DND-41 (cell line): Measurements from ENCODE around the gene FNBP1.

ENCODE experiments used
- ATAC-seq: fragments of 200-7000 bp; cut with Tn5 transposase; 3 replicates; pipeline ENCODE4 v1.9.1; 2021; ENCODE audit warnings: low read depth; ENCODE audit not compliant: insufficient read depth
- DNase-seq: peaks from one replicate; pipeline ENCODE4 v3.0.0-alpha.2; 2020
- H2AFZ ChIP-seq: 2 replicates; pipeline ENCODE4 v1.6.0; 2012; ENCODE audit warnings: low read depth, low read length
- H3K27ac ChIP-seq: 2 replicates; pipeline ENCODE4 v1.5.1; 2012; ENCODE audit warnings: low read length, inconsistent platforms
- H3K27me3 ChIP-seq: fragments of 200-600 bp; sonication (generic); 2 replicates; pipeline ENCODE4 v1.6.0; 2012; ENCODE audit warnings: low read length, mild to moderate bottlenecking, inconsistent platforms; ENCODE audit not compliant: insufficient read depth, poor library complexity
- H3K36me3 ChIP-seq: 2 replicates; pipeline ENCODE4 v1.5.1; 2012; ENCODE audit warnings: low read length, inconsistent platforms; ENCODE audit not compliant: insufficient read depth
- H3K4me1 ChIP-seq: 2 replicates; pipeline ENCODE4 v1.5.1; 2012; ENCODE audit warnings: mild to moderate bottlenecking, low read length; ENCODE audit not compliant: insufficient read depth
- H3K4me2 ChIP-seq: 2 replicates; pipeline ENCODE4 v1.6.0; 2012; ENCODE audit warnings: mild to moderate bottlenecking, moderate library complexity, low read length, inconsistent platforms; ENCODE audit not compliant: insufficient read depth
- H3K4me3 ChIP-seq, 2 experiments: fragments of 200-600 bp in 1 of 2; shearing (Covaris generic) in 1 of 2; 2 replicates each; pipeline ENCODE4 v1.5.1; 2012 to 2016; ENCODE audit warnings: inconsistent platforms in 2 of 2, low read length in 2 of 2, mild to moderate bottlenecking in 2 of 2, low read depth in 1 of 2, moderate library complexity in 1 of 2
- H3K79me2 ChIP-seq: 2 replicates; pipeline ENCODE4 v1.6.0; 2012; ENCODE audit warnings: low read length, inconsistent platforms; ENCODE audit not compliant: insufficient read depth
- H3K9ac ChIP-seq: 2 replicates; pipeline ENCODE4 v1.6.0; 2012; ENCODE audit warnings: low read depth, mild to moderate bottlenecking, inconsistent platforms, low read length, moderate library complexity
- H3K9me3 ChIP-seq: 2 replicates; pipeline ENCODE4 v1.5.1; 2012; ENCODE audit warnings: low read length, moderate library complexity, mild to moderate bottlenecking, inconsistent platforms; ENCODE audit not compliant: insufficient read depth, severe bottlenecking
- H4K20me1 ChIP-seq: 2 replicates; pipeline ENCODE4 v1.6.0; 2012; ENCODE audit warnings: low read length; ENCODE audit not compliant: insufficient read depth
- EZH2 ChIP-seq: IDR thresholded peaks from 3 replicates; pipeline ENCODE4 v1.6.1; 2012; ENCODE audit warnings: borderline replicate concordance, low read depth, mild to moderate bottlenecking, moderate library complexity, low read length, inconsistent platforms; ENCODE audit not compliant: severe bottlenecking
- TF ChIP-seq, protein P1 (sequence below): IDR thresholded peaks from 2 replicates; pipeline ENCODE4 v1.5.1; 2012; ENCODE audit warnings: borderline replicate concordance, low read length, moderate library complexity, mild to moderate bottlenecking; ENCODE audit not compliant: poor library complexity, severe bottlenecking; ENCODE audit errors: extremely low read depth

FNBP1 gene

DNA sequence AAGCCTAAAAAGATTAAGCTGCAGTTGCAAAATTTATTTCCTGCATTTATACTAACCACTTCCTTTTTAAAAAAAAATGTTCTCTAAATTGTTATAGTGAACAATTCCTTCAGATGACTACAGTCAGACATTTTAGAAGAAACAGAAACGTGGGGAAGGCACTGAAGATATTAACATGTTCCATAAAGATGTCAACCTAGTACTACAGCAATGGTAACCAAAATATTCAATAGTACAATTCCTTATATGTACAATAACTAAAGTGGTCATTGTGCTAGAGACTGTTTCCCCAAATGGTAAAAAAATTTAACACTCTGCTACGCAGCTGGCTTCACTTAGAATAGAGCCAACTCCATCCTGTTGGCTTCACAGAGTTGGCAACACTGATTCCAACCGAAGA is 97.7 kb downstream of the FNBP1 start:
- peaks cover 86% of the 10 kb centered on the region for H3K36me3 ChIP-seq
- TF ChIP-seq, protein P1, sequence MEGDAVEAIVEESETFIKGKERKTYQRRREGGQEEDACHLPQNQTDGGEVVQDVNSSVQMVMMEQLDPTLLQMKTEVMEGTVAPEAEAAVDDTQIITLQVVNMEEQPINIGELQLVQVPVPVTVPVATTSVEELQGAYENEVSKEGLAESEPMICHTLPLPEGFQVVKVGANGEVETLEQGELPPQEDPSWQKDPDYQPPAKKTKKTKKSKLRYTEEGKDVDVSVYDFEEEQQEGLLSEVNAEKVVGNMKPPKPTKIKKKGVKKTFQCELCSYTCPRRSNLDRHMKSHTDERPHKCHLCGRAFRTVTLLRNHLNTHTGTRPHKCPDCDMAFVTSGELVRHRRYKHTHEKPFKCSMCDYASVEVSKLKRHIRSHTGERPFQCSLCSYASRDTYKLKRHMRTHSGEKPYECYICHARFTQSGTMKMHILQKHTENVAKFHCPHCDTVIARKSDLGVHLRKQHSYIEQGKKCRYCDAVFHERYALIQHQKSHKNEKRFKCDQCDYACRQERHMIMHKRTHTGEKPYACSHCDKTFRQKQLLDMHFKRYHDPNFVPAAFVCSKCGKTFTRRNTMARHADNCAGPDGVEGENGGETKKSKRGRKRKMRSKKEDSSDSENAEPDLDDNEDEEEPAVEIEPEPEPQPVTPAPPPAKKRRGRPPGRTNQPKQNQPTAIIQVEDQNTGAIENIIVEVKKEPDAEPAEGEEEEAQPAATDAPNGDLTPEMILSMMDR: no peak
- TF ChIP-seq EZH2: no peak
- no peak overlapping the region for H2AFZ ChIP-seq
- H4K20me1 ChIP-seq: no peaks in the 10 kb centered on the region
- H3K79me2 ChIP-seq: peaks cover 76% of the 10 kb centered on the region
- peaks cover 15% of the 10 kb centered on the region for H3K9me3 ChIP-seq
- H3K27me3 ChIP-seq: no peaks in the 10 kb centered on the region
- DNase-seq: no peak
- H3K27ac ChIP-seq: peak overlapping the region; percentile 87
- H3K4me3 ChIP-seq: no peak overlapping the region
- peaks cover 60% of the 10 kb centered on the region for H3K4me1 ChIP-seq
- ATAC-seq: peak; percentile 68
- H3K4me2 ChIP-seq: no peak overlapping the region; the same call in 1 of the 2 replicates
- no peak overlapping the region; the same call in 1 of the 2 replicates for H3K9ac ChIP-seq

DNA sequence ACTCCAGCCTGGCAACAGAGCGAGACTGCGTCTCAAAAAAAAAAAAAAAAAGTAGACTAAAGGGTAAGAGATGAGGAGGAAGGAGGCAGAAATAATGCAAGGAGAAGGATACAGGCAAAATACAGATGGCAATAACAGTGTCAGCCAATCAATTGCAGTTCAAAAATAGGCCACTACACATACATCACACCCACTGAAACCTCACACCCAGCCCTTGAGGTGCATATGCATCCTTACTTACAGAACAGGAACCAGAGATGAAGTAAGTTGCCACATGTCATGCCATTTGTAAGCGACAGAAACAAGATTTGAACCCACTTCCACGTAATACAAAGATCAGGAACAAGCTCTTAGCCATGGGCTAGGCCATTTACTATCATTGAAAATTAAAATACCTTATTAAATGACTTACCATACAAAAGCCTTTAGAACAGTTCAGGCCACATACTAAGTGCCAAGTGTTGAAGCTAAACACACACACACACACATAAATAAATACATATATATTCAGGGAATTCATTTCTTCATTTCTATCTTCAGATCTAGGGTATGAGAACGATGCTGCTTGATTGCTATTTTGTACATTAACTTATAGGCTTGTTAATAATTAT is 98.4 kb downstream of the FNBP1 start:
- peaks cover 15% of the 10 kb centered on the region for H3K9me3 ChIP-seq
- DNase-seq (no peak), ATAC-seq (peak; percentile 54; the same call in 2 of the 3 replicates)
- no peaks in the 10 kb centered on the region for H4K20me1 ChIP-seq
- no peaks in the 10 kb centered on the region for H3K27me3 ChIP-seq
- H3K4me3 ChIP-seq: no peak overlapping the region
- peaks cover 85% of the 10 kb centered on the region for H3K36me3 ChIP-seq
- no peak overlapping the region for H2AFZ ChIP-seq
- H3K79me2 ChIP-seq: peaks cover 76% of the 10 kb centered on the region
- H3K27ac ChIP-seq: peak overlapping the region; percentile 87
- peaks cover 57% of the 10 kb centered on the region for H3K4me1 ChIP-seq
- TF ChIP-seq EZH2: no peak
- TF ChIP-seq, protein P1: no peak
- H3K4me2 ChIP-seq: no peak overlapping the region
- no peak overlapping the region for H3K9ac ChIP-seq

DNA sequence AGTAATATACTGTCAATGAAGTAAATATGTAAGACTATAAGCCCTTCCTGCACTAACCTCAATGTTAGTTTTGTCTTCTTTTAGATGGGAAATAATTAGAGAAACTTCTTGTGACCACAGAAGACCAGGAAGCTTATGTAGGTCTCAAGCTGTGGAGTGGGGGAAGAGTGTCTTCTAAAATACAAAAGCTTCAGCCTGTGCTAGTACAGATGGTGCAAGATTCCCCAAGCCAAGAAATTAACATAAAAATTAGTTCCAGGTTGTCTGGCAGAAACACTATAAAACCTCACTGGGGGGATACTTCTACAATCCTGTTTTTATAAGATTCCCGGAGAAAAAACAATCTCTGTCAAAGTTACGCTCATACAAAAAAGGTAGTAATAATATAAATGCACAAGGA is 103.6 kb downstream of the FNBP1 start:
- Histone ChIP-seq H3K27me3 (no peaks in the 10 kb centered on the region), H3K27ac (peak overlapping the region; percentile 47; the same call in 1 of the 2 replicates), H3K4me3 (no peak overlapping the region), H3K9ac (no peak overlapping the region), H3K4me2 (no peak overlapping the region), H3K4me1 (peaks cover 14% of the 10 kb centered on the region; the same call in 1 of the 2 replicates), H3K36me3 (peaks cover 60% of the 10 kb centered on the region), H3K9me3 (peaks cover 13% of the 10 kb centered on the region), H3K79me2 (peaks cover 83% of the 10 kb centered on the region), H4K20me1 (no peaks in the 10 kb centered on the region), H2AFZ (no peak overlapping the region)
- DNase-seq (no peak), ATAC-seq (no peak)
- TF ChIP-seq EZH2: no peak
- TF ChIP-seq, protein P1: no peak
